Measurements from ENCODE around the gene PPP1R11.

PPP1R11 gene

DNA sequence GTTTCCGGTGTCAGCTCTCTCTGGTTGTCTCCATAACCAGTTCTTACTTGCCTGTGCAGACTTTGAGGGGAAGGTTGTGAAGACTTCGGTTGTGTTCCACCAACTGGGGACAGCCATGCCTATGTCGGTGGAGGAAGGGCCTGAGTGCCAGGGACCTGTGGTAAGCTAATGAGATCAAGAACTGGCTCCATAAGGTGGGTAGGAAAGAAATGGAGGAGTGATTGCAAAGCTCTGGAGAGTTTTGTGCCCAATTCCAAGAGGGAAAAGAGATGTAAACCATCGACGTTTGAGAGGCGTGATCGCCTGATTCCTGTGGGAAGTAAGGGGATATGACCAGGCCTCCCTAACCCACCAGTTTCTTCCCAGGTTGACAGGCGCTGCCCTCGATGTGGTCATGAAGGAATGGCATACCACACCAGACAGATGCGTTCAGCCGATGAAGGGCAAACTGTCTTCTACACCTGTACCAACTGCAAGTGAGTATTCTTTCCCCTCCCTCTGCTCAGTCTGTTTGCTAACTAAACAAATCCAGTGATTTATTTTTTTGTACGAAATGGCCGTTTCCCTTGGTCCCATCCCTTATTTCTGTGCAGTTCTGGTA, 5.0 kb upstream of the PPP1R11 start:
- DNase-seq (ENCODE audit: low read depth): no peak

DNA sequence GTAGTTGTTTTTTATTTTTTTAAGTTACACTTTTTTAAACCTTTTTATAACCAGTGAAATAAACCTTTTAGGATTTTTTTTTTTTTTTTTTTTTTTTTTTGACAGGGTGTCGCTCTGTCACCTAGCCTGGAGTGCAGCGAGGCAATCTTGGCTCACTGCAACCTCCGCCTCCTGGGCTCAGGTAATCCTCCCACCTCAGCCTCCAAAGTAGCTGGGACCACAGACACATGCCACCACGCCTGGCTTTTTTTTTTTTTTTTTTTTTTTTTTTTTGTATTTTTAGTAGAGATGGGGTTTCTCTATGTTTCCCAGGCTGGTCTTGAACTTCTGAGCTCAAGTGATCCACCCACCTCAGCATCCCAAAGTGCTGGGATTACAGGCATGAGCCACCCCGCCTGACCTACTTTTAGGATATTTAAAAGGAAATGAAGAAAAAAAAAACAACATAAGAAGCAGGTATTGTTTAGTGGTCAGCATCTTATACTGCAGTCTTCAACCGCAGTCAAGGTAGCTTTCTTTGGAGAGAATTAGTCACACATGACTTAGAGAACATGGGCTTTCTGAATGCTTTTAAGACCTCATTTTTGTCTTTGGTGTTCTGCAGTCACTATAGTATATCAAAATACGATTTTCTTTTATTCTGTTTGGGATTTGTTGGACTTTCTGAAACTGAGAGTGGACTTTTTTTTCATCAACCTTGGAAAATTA, 4.4 kb upstream of the PPP1R11 start:
- no peak for DNase-seq (ENCODE audit: low read depth)

DNA sequence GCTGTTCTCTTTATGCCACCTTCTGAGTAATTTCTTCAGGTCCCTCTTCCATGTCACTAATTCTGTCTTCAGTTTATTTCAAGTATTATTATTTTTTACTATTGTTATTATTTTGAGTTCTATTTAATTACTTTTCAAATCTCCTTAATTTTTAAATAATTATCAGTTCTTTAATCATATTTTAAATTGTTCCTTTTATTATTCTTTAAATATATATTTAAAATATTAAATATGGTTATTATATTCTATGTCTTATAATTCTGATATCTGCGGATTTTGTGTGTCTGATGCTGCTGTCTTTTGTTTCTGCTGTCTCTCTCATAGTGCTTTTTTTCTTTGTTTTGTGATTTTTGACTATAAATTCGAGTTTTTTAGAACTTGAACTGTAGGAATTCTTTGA, 3.7 kb upstream of the PPP1R11 start:
- no peak for DNase-seq (ENCODE audit: low read depth)

DNA sequence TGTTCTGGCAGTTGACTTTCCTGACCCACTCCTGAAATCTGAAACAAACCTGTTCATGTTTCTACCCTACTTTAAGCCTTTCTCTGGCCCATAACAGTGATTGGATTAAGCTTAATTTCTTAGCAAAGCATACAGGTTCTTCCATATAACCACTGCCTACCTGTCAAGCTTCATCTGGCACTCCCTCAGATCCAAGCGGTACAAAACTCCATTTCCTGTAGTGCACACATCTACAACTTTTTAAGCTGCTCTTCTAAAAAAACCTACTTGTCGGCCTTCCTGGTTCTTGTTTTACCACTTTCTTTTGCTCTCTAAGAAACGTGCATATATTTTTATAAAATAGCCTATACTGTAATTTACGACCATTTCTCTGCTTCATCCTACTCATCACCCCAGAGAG, 916 bp upstream of the PPP1R11 start:
- no peak for DNase-seq (ENCODE audit: low read depth)

DNA sequence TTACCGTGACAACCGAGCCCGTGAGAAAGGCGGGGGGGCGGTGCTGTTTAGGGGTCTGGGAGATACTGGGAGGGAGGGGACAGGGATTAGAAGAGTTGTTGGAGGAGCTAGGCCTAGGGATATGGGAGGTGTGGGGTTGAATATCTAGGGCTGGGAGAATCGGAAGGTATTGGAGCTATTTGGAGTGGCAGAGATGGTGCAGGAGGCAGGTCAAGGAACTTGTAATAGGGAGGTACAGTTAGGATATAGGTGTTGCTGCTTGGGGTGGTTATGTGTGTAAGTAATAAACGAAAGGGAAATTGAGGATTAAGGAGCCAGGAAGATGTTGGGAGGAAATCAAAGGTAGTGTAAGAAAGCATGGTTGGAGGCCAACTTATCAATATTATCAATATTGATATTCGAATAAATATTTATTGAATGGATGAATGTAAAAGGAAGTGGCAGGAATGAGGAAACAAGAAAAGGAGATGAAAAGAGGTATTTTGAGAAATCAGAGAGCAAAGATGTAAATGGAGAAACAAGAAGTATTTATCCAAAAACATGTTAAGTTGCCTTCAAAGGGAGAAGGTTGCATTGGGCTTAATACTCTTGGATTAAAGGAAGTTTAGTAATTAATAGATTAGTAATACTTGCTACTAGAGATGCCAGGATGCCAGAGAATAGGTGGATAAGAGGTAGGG, 602 bp downstream of the PPP1R11 start:
- no peak for DNase-seq (ENCODE audit: low read depth)

DNA sequence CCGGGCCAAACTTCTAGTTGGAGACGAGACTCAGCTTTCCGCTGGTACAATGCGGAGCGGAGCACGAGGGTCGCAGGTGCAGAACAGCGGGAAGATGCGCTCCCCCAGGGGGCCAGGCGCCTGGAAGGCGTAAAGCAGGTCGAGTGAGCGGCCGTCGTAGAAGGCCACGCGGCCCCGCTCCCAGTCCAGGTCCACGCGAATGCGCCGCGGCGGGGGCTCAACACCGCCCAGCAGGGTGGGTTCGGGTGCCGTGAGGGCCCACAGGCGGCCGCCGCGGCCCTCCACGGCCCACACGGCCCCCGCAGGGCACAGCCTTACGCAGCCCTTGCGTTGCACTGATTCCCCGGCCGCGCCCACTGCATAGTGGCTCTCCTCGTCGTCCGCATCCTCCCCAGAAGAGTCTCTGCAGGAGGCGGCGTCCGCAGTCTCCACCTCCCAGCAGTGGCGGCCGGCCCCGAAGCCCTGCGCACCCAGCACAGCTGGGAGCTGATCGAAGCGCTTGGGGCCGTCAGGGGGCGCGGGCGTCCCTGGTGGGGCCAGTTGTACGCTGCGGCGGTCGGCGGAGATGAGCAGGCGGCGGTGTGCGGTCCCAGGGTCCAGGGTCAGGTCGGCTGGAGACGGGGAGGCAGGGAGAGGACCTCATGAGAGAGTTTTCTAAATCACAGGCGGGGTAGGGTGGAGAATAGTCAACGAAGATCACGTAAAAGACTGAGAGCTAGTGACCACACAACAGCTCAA, 4.3 kb downstream of the PPP1R11 start:
- DNase-seq (ENCODE audit: low read depth): no peak

DNA sequence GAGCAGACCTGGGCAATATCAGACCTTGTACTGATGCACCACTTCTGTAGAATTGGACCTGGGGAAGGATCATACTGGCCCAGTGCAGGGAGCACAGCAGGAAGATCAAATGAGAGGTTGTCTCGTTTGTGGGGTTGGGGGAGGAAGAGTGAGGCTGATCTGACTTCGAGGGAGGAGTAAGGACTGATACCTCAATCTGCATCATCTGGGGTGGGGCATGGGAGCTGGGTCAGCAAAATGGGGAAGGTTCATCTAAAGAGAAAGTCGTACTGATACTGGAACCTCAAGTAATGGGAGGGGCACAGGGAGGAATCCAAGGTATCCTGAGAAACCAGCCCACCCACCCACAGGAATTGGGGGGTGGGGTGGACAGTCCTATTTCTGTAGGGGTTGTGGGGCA, 4.9 kb downstream of the PPP1R11 start:
- no peak for DNase-seq (ENCODE audit: low read depth)

DNA sequence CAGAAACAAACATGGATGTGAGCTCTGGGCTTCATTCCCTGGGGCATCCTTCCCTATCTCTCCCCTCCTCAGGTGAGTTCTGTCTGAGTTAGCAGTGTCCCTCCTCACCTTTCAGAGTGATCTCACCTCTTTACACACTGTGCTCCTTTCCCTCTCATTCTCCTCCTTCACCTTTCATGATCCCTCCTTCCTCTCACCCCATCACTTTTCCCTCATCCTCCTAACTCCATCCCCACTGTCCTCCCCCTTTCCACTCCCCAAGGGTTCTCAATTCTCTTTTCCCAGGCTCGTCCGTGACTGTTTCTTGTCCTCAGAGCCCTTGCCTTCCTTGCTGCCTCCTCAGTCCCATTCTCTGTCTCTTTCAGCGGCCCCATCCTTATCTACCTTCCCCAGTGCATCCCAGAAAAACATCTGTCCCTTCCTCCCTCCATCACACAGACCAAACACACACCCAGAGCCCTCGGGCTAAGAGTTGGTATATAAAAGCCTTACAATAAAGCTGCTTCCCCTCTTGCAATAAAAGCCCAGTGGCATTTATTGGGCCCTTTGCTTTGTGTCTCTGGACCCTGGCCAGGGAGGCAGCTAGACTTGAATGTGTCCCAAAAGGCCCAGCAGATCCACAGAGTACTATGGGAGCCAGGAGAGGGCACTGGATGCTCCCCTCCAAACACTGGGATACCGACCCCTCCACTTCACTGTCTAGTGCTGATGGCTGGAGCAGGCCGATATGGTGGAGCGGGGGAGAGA, 6.7 kb downstream of the PPP1R11 start:
- no peak for DNase-seq (ENCODE audit: low read depth)

DNA sequence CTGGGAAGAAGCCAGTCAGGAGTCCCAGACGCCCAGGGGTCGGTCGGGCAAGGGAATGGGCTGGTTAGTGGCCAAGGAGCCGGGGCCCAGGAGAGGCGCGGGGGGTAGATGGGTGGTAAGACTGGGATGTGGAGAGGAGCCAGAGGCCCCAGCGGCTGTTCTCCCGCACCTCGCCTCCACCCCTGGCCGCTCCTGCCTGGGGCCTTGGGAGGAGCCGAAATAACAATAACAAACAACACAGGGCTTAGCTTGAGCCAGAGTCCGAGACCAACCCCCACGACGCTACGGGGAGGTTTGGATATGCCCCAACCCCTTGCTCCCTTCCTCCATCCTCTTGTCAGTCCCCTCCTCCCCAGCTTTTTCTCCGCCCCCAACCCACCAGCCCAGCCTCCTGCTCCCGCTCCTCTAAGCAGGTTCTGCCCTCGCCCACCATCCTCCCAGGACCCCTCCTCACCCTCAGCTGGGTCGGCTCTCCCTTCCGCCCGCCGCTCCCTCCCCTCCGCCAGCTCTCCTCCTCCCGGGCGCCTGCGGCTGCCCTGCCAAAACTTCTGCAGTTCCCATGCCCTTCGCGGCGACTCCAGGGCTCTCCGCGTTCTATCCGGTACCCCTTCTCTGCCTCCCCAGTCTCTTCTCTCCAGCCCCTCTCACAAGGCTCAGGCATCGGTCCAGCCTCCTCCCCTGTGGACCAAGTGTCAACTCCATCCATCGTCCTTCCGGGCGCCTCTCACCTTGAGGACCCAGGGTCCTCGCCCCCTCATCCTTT, 7.5 kb downstream of the PPP1R11 start:
- no peak for DNase-seq (ENCODE audit: low read depth)

DNA sequence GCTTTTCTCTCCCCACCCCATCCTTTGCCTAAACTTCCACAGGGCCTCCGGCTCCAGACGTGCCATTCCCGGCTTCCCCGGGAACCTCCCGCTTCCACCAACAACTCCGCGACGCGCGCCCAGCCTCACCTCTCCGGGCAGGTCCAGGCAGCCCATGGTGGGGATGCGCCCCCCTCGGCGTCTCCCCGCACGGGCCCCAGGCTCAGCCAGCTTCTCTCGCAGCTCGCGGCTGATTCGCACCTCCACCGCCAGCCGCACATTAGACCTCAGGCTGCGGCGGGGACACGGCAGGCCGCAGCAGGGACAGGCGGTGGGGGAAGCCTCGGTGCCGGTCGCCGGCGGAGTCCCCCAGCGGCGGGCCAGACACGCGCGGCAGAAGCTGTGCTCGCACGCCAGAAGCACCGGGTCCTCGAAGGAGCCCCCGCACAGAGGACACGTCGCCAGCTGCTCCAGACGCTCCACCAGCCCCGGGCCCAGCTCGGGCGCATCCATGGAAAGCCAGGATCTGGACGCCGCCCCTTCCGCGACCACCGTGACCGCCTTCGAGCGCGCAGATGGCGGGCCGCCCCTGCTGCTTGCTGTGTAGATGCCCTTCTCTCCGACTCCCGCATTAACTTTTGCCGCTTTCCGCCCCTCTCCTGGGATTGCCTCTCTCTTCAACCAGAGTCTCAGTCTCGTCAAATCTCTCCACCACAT, 8.2 kb downstream of the PPP1R11 start, which contains the start of gene RNF39:
RNF39 (minus strand) TSS at position 676 of the 696 bp plus-strand sequence; CDS start at position 492, 184 bp downstream.
- DNase-seq (ENCODE audit: low read depth): no peak

DNA sequence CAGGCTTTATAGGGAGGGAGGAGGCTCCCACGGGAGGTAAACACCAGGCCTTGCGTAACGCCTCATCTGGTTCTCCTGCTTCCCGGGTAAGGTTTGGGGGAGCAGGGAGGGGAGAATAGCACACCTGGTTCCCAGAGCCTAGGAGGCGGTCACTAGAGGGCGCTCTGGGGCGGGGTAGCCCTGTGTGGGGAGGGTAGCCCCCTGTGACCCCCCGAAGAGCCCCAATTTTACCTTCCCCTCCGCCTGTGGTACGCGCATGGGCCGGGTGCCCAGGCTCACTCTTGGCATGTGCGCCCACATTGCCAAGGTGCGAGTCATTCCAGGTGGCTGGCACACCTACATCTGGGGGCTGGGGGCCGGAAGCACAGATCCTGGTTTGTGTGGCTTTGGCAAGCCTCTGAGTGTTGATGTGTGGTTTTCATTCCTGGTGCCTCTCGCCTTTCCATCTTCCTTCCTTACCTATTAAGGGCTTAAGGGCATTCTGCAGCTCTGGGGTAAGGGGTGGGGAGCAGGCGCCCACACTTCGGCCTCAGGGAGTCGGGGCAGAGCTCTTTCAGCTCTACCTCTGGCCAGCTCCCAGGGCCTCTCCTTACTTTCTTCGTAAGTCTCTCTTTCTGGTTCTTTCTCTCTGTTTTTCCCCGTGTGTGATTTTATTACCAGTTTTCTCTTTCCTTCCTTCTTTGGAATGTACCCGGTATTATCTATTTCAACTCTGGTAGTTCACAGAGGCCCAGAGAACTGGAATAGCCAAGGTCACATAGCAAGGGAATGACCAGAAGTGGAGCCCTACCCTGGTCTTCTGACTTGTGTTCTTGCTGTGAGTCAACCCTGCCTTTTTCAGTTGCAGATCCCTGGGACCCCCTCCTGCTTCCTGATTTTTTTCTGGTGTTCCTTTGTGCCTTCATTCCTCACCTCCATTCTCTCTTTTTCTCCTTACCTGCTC, 9.1 kb downstream of the PPP1R11 start:
- no peak for DNase-seq (ENCODE audit: low read depth)

DNA sequence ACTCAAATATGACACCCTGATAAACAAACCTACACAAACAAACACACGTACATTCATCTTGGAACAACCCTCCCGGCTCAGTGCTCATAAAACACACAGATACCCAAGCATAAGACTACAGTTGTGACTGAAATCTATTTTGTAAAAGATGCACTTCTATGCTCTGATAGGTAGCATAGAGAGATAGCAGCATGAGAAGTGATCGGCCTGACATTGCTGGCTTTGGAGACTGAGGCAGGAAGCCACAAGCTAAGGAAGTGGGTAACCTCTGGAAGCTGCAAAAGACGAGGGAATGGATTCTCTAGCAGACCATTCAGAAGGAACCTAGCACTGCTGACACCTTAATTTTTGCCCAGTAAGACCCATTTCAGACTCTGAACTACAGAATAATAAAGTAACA, 10.2 kb downstream of the PPP1R11 start:
- no peak for DNase-seq (ENCODE audit: low read depth)

DNA sequence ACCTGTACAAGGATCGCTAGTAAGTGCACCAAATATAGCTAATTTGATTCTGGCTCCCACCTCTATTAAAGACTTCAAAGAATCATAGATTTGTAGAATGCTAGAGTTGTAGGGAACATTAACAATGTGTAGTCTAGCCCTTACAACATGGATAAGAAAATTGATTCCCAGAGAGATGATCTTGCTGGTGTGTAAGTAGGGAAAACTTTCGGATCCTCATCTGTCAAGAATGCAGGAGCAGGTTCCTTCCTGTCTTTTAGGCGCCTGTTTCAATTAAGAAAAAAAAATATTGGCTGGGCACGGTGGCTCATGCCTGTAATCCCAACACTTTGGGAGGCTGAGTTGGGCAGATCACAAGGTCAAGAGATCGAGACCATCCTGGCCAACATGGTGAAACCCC, 20.9 kb downstream of the PPP1R11 start:
- DNase-seq (ENCODE audit: low read depth): no peak

DNA sequence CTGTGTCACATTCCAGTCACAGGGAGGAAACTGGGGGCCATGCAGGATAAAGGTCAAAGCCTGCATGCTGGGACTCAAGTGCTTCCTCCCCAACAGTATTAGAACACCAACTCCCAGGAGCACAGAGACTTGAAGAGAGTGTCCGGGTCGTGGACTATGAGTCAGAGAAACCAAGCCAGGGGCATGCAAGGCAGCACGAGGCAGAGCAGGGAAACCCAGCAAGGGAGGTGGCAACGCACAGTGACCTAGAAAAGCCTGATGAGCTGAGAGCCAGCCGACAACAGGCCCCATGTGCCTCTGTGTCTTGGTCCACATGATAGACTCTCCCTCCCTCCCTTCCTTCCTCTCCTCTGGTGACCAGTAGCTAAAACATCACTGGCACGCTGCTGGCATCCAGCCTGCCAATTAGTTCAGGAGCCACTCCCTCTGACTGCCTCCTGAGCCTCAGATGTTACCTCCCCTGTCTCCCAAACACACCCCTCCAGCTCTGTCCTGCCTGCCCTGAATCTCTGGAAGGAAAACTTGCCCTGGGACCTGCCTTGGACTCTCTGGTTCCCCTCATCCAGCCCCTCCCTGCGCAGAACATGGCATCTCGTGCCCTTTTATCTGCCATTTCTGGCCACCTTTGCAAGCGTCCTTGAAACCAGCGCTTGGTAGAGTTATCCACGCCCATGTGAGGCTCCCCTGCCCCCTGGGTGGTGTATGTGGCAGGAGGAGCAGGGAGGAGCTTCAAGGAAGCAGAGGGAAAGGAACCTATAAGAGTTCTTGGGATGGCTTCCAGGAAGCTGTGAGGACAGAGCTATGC, 24.8 kb downstream of the PPP1R11 start:
- no peak for DNase-seq (ENCODE audit: low read depth)

DNA sequence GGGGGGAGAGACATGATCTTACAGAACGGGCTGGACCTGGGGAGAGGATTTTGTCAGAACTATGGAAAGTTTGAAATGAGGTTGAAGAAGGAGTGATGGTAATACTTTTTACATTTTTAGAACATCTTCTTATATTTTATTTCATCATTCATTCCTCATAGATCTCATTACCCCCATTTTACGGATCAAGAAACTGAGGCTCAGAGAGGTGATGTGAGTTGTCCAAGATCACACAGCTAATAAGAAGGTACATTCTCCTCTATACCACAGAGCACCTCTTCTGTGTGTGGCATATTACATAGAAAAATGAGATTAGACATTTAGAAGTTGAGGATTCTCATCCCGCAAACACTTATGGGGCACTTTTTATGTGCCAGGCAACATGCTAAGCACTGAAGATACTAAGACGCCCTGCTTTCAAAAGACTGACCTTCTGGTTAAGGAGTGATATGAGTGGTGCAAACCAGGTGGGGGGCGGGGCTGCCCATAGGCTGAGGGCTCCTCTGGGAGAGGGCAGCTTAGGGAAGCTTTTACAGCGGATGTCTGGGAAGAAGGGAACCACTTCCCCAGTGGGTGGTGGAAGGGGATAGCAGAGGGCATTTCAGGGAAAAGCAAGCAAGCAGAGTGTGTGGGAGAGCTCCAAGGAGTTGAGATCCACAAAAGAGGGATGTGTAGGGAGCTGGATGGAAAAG, 26.0 kb downstream of the PPP1R11 start:
- no peak for DNase-seq (ENCODE audit: low read depth)

DNA sequence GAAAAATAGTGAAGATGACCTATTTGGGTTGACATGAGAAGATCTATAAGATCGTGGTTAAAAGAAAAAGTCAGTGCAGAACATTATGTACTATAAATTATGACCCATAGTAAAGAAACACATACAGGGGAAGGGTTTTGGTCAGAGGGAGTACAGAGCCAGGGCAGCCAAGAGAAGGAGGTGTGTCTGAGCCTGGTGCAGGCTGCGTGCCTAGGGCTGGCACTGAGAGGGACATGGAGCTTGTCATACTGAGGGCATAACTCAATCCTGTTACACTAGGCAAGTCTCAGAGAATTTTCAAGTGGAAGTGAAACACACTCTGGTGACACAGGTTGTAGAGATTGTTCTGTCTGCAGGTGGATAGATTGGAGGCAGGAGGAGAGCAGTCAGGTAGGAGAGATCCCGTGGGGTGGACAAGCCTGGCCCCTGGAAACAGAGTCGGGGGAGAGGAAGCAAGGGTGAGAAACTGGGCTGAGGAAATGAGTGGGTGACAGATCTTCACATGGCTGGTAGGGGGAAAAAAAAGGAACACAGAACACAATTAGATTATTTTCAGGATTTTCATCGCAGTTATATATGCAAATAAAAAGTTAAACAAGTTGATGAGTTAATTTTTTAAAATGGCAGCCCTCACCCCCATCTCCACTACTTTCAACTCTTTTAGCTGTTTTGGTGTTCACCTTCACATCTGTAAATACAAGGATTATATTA, 27.1 kb downstream of the PPP1R11 start:
- DNase-seq (ENCODE audit: low read depth): no peak

DNA sequence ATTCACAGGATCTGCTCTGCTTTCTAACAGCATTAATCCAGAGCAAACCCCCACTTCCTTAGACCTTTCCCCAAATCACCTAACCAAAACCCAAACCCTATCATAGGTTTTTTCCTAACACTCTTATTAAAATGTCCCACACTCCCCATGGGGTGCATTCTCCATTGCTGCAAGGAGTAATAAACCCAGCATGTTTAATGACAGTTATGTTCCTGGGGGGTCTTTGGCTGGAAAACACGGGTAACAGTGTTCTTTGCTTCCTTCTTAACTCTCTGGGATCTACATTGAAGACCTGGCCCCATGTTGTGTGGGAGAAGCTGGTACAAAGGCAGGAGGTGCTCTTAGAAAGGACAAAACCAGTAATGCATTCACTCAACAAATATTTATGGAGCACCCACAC, 29.8 kb downstream of the PPP1R11 start:
- no peak for DNase-seq (ENCODE audit: low read depth)

All from stimulated activated CD4-positive, alpha-beta T cell treated with anti-CD3 and anti-CD28 coated beads, Interleukin-2, amount 100 ng/mL, for 4 hours (primary cell).